ENCODE measurements around the gene RUNX2. TPM values are rescaled to one million over a fixed set of nuclear protein-coding genes. Genes with fewer than 3 reads are reported as not detected.
"Not testable (repeated sequence)": the region's sequence is repeated elsewhere in the genome, so short reads cannot be mapped to it uniquely, and the experiment has no call there.

The RUNX2 gene
- total RNA-seq, 4 donors from 2014 or later: 0.65 to 2.4 (median 1.3) TPM

DNA sequence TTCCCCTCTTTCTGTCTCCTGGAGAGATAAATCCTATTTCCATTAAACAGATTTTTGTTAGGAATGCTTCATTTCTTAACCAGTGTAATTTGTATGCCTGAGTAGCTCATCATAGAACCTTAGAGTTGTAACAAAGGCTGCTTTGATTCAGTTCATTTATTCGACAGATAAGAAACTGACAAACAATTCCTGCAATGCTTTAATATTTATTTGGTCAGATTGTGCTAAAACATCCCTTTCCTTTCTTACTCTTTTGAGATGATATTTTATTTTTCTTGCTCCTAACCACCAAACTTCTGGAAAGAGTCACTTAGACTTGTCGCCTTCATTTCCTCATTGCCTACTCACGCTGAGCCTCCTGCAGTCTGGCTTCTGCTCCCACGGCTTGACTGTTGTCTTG, 138.6 kb downstream of the RUNX2 start:
- TF ChIP-seq, protein P1, sequence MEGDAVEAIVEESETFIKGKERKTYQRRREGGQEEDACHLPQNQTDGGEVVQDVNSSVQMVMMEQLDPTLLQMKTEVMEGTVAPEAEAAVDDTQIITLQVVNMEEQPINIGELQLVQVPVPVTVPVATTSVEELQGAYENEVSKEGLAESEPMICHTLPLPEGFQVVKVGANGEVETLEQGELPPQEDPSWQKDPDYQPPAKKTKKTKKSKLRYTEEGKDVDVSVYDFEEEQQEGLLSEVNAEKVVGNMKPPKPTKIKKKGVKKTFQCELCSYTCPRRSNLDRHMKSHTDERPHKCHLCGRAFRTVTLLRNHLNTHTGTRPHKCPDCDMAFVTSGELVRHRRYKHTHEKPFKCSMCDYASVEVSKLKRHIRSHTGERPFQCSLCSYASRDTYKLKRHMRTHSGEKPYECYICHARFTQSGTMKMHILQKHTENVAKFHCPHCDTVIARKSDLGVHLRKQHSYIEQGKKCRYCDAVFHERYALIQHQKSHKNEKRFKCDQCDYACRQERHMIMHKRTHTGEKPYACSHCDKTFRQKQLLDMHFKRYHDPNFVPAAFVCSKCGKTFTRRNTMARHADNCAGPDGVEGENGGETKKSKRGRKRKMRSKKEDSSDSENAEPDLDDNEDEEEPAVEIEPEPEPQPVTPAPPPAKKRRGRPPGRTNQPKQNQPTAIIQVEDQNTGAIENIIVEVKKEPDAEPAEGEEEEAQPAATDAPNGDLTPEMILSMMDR (IDR thresholded peaks at IDR 0.05): no peak

DNA sequence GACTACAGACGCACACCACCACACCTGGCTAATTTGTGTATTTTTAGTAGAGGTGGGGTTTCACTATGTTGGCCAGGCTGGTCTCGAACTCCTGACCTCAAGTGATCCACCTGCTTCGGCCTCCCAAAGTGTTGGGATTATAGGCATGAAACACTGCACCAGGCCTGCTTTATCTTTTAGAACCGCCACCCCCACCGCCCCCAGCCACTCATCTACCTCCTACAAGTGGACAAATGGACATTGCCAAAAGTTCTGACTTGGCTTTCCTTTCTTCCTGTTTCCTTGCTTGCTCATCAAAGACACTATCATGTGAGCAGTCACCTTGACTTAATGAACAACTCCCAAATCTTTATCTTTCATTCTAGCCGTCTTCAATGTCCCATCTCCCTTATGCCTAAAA, 139.3 kb downstream of the RUNX2 start:
- not testable (repeated sequence) for DNase-seq (ENCODE audit: low spot score); ATAC-seq (ENCODE audit: low FRiP score)

More for the DNA sequence above, 138.6 kb downstream of the RUNX2 start:
- ATAC-seq (ENCODE audit: low FRiP score) (no peak), DNase-seq (ENCODE audit: low spot score) (no peak)

- ATAC-seq (ENCODE audit: low FRiP score): no peak
- TF ChIP-seq, protein P1 (IDR thresholded peaks at IDR 0.05): no peak
- DNase-seq (ENCODE audit: low spot score): no peak
Observed at GRCh38 chr6:45467853-45468252, 139.7 kb downstream of the RUNX2 start.

DNA sequence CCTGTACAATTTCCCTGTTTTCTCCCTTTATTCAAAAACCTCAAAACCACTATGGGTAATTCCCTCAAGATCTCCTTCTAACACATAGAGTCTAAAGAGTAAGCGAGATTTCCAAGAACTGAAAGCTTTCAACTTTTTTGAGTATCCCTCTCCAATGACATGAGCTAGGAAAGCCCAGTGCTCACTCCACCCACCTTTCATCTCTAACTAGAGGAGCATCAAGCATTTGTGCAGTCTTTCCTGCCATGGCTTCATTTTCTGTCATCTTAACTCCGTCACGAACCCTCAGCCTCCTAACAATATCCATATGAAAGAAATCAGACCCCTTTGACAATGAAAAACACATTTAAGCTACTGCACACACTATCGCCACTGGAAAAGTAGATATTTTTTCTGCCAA, 141.5 kb downstream of the RUNX2 start:
- TF ChIP-seq, protein P1 (IDR thresholded peaks at IDR 0.05): no peak
- DNase-seq (ENCODE audit: low spot score): no peak
- ATAC-seq (ENCODE audit: low FRiP score): no peak

DNA sequence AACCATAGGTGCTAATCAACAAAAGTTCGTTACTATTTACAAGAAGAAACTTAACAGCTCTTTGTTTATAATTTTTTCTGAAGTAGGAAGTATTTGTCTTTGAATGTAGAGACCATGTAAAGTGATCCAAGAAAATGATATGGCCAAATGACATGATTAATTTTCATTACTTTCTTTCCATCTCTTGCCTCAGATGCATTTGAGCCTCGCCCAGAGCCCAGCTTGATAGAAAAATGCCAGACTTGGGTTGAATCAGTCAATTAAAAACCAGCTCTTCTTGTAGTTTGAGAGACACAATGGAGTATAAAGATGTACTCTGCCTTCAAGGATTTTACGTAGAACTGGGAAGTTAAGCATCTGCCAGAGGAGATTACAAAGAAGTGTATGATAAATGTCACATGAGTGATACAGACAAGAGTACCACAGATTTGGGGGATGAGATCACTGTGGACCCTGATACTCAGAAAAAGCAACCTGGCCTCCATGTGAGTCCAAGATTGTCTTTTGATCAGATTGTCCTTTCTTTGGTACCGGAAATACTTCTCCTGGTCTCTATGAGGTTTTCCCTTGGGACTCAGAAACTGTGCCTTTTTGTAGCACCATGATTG, 142.1 kb downstream of the RUNX2 start:
- ATAC-seq (ENCODE audit: low FRiP score) (no peak), DNase-seq (ENCODE audit: low spot score) (no peak)
- TF ChIP-seq, protein P1 (IDR thresholded peaks at IDR 0.05): no peak

GRCh38 chr6:45472382-45472781, 144.3 kb downstream of the RUNX2 start:
- DNase-seq (ENCODE audit: low spot score) (no peak), ATAC-seq (ENCODE audit: low FRiP score) (no peak)
- TF ChIP-seq, protein P1 (IDR thresholded peaks at IDR 0.05): no peak

- TF ChIP-seq, protein P1 (IDR thresholded peaks at IDR 0.05): no peak
- ATAC-seq (ENCODE audit: low FRiP score) (no peak), DNase-seq (ENCODE audit: low spot score) (no peak)
Observed at GRCh38 chr6:45473121-45473993, 145.2 kb downstream of the RUNX2 start.

Measured in omental fat pad (tissue), 4 donors.